Measurements from ENCODE around the gene ELP1.

ELP1 gene

GRCh38 chr9:108823829-108824228, 110.1 kb downstream of the ELP1 start:
- Histone ChIP-seq H3K79me2 (ENCODE audit: insufficient read depth, low read length) (no peaks in the 10 kb centered on the region), H3K4me1 (ENCODE audit: insufficient read depth, low read length, poor library complexity, severe bottlenecking) (no peaks in the 10 kb centered on the region), H3K9ac (ENCODE audit: low read depth, low read length, poor library complexity, severe bottlenecking) (no peak overlapping the region), H3K27me3 (ENCODE audit: insufficient read depth, low read length, poor library complexity, severe bottlenecking) (no peaks in the 10 kb centered on the region), H3K9me2 (replicated peaks; ENCODE audit: low read depth, low read length) (no peaks in the 10 kb centered on the region), H3K36me3 (ENCODE audit: insufficient read depth, low read length) (no peaks in the 10 kb centered on the region), H4K20me1 (ENCODE audit: insufficient read depth, low read length, poor library complexity, severe bottlenecking) (no peaks in the 10 kb centered on the region), H3K9me3 (ENCODE audit: insufficient read depth, low read depth, low read length) (no peaks in the 10 kb centered on the region), H2AFZ (ENCODE audit: low read length) (no peak overlapping the region), H3K4me2 (ENCODE audit: low read depth, low read length, poor library complexity, severe bottlenecking) (no peak overlapping the region), H3K4me3 (ENCODE audit: low read length, poor library complexity, severe bottlenecking) (no peak overlapping the region), H3F3A (ENCODE audit: low read depth) (no peaks in the 10 kb centered on the region)
- TF ChIP-seq CTCF (conservative IDR thresholded peaks at IDR 0.05; ENCODE audit: low read length), result no peak
- no peak for TF ChIP-seq EZH2phosphoT487 (IDR thresholded peaks at IDR 0.05; ENCODE audit: borderline replicate concordance)

Measured in Loucy (cell line).